Hippocampal formation (tissue), 2 donors: Measurements from ENCODE around the gene UBE2L3.
"Not testable (repeated sequence)": the region's sequence is repeated elsewhere in the genome, so short reads cannot be mapped to it uniquely, and the experiment has no call there.

ENCODE experiments used
- DNase-seq, 2 donors: peaks; one replicate each; lab custom pipeline; 2025; lab: John Stamatoyannopoulos, UW

Gene UBE2L3

DNA sequence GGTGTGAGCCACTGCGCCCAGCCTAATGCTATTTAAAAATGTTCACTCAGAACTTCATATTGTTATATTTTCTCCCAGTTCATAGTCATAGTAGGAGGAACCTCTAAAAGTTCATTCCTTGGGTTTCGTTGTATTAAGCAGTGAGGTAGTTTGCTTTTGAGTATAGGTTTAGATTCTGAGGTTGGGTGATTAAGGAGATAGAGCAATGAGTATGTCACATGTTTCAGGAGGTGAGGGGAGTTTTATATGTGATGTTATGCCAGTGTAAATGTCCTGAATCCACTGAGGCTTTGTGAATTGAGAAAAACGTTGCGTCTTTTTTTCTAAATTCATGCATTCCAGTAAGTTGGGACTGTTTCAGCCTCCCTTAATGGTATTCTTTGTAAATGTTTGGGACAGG is 4.2 kb downstream of the UBE2L3 start:
- no peak for DNase-seq

DNA sequence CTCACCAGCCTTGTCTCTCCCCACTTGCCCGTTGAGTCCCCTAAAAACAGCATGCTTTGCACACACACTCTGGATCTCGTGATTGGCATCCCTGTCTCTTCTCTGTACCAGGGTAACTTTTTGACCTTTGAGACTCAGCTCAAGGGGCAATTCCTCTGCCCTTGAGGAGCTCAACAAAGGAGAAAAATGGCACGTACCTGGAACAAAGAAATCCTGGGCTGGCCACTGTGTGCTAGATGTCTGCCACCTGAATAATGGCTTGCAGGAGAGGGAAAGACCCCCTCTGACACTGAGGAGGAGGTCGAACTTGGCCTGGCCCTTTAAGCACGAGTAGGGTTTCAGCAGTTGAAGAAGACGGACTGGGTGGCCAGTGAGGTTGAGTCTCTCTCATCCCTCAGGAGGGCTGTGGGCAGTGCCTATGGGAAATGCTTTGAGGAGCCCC is 5.8 kb downstream of the UBE2L3 start:
- DNase-seq = no peak

DNA sequence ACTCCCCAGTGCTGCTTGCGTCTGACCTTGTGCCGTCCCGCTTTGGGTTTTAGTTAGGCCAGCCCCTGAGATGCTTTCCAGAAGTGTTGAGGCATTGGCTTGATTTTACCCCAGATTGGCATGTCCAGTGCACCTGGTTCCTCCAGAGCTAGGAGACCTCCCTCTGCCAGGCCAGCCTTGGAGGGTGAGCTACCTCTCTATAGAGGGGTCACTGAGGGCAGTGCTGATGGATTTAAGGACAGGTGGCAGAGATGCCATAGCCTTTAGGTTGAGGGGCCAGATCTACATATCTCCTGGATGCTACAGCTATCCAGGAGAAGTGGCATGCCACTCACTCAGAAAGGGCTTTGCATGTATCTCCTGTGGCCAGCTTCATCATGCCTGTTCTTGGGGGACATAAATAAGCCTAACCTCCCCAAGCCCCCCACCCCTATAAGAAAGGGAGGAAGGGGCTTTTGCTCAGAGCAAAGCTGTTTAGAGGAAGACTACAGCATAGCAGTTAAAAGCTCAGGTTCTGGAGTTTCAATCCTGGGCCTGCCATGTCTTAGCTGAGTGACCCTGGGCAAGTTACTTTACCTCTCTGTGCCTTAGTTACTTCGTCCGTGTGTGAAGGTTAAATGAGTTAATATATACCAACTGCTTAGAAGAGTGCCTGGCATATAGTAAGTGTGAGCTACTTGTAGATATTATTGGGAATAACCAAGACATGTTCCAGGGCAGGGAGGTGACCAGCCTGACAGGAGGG is 6.4 kb downstream of the UBE2L3 start:
- DNase-seq = no peak

DNA sequence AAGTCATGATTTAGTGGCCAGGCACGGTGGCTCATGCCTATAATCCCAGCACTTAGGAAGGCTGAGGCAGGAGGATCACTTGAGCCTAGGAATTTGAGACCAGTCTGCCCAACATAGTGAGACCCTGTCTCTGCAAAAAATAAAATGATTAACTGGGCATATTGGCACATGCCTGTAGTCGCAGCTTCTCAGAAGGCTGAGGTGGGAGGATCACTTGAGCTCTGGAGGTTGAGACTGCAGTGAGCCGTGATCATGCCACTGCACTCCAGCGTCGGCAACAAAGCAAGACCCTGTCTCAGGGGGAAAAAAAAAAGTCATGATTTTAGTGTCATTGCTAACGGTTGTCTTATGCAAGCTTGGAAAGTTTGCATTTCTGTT is 11.9 kb downstream of the UBE2L3 start:
- DNase-seq = no peak

DNA sequence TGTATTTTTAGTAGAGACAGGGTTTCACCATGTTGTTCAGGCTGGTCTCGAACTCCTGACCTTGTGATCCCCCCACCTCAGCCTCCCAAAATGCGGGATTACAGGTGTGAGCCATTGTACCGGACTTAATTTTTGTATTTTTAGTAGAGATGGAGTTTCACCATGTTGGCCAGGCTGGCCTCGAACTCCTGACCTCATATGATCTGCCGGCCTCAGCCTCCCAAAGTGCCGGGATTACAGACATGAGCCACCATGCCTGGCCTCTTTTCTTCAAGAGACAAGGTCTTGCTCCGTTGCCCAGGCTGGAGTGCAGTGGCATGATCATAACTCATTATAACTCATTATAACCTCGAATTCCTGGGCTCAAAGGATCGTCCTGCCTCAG is 13.1 kb downstream of the UBE2L3 start:
- DNase-seq = not testable (repeated sequence)

DNA sequence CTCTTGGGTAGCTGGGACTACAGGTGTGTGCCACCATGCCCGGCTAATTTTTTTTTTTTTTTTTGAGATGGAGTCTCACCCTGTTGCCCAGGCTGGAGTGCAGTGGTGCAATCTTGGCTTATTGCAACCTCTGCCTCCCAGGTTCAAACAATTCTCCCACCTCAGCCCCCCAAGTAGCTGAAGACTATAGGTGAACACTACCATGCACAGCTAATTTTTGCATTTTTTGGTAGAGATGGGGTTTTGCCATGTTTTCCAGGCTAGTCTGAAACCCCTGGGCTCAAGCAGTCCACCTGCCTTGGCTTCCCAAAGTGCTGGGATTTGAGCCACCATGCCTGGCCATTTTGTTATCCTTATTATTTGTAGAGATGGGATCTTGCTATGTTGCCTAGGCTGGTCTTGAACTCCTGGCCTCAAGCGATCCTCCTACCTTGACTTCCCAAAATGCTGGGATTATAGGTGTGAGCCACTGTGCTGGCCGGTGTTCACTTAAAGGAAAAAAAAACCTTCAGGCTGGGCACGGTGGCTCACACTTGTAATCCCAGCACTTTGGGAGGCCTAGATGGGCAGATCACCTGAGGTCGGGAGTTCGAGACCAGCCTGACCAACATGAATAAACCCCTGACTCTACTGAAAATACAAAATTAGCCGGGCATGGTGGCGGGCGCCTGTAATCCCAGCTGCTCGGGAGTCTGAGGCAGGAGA is 13.6 kb downstream of the UBE2L3 start:
- DNase-seq = not testable (repeated sequence)

DNA sequence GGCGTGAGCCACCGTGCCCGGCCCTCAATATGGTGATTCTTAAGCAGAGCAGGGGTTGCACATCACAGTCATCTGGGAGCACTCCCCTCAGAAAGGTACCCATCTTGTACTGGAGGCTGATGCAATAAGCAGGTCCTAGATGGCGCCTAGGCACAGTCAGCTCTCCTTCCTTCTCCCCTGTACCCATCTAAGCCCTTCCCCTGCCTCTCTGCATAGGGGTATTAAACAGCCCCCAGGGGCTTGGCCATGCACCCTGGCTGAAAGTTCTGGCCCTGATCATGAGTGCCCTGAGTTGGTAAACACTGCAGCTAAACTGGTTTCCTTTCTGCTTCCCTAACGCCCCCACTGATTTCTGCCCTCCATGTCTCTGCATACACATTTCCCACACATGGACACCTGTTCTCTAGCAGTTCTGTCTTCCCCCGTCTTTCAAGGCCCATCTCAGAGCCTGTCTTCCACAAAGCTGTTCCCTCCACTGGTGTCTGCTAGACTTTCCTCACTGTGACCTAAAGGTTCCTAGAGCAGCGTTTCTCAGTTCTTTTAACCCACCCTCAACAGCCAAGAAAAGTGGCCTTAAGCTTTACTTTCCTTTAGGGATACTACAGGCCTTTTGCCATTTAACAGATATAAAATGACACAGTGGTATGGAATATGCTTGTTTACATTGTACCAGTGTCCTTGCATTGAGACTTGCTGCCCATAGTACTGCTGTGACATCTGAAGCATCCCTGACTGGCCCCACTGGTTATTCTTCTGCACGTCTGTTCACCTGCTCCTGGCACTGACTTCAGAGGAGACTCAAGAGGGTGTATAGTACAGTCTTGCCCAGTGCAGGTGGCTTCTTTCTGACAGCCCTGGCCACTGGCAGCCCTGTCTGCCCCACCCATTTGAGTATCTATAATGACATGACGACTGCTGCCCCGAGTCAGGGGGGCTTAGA is 15.6 kb downstream of the UBE2L3 start:
- DNase-seq = no peak

DNA sequence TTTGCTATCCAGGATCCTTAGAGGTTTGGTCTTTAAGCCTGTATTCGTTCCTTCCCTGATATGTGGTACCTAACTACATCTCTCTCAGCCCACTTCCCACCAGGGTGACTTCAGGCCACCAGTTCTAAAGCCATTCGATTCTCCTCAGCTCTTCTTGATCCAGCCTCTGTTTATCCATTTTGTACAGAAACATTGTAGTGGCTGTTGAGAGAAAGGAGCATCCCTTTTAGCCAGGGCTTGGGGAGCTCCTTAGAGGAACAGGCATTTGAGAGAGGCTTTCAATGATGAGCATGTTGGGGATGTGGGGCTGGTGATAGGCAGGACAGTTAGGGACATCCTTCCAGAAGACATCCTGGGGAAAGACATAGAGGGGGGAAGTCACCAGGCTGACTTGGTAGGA is 17.9 kb downstream of the UBE2L3 start:
- DNase-seq = no peak

DNA sequence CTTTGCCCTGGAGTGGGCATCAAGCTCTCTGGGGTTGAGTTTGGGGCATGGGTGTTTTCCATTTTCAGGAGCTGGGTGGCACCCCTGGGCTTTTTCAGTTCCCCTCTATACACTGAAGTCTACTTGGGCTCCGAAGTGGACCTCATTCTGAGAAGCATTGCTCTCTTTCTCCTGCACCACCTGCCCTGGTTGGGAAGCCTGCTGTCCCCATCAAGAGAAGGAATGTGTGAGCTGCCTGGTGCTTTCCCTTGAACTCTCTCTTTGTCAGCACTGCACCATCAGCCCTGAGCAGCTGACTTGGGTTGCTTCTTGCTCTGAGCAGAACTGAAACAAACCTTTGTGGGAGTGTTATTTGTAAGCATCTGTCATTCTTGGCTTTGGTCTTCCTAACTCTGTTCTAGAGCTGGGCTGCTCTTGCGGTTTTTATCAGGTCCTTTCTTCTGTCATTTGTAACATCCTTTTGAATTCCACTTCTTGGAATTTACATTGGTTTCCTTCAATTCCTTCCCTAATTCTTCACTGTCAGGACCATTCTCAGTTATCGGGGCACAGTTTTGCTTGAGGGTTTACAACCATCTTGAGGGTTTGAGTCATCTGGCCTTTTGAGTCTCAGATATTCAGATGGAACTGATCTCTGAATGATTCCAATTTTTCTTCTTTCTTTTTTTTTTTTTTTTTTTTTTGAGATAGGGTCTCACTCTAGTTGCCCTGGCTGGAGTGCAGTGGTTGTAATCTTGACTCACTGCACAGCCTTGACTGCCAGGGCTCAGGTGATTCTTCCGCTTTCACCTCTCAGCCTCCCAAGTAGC is 20.5 kb downstream of the UBE2L3 start:
- DNase-seq = peak; percentile 54 to 62

DNA sequence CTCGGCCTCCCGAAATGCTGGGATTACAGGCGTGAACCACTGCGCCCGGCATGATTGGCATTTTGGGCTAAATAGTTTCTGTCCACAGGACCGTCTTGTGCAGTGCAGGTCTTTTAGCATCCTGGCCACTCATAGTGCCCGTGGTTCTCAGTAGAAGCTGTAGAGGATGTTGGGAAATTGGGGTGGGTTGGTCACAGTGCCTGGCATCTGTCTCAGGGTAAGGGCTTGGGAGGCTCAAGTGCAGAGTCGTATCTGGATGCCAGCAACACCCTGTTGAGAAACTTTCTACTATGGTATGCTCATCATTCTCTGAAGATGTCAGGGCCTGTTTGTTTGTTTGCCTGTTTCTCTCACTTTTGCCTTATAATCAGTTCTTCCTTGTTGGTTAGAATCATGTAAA is 21.9 kb downstream of the UBE2L3 start:
- no peak for DNase-seq

DNA sequence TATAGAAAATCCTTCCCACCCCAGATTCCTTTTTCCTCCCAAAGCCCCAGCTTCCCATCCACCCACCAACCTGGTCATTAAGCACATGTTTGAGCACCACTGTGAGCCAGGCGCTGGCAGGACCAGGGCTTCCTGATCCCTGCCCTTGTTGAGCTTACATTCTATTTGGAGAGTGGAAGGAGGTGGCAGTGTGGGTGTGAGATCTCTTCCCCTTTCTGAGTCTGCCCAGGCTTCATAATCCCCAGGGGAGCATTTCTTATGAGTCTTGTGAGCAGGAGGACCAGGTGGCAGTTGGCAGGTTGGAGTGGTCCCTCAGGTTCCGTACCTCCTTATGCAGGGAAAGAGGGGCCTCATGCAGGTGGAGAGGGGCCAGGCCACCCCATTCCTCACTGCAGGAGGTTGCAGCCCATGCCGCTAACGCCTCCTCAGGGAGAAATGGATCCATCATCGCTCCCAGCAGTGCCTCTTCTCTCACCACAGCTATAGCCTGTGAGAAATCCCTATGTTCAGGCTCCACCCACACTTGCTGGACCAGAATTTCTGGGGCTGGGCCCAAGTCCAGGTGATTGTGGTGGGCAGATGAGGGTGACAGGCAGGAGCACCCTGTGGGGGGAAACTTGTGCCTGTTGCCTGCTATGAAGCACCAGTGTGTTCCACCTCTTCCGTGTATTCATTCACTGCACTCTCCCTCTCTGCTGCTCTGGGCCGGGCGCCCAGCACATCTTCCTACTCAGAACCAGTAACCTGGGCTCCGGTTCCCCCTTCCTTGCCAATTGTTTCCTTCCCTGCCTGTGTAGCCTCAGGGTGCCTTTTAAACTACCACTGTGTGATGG is 23.5 kb downstream of the UBE2L3 start:
- peak in 1 of 2 donors; percentile 40 for DNase-seq

DNA sequence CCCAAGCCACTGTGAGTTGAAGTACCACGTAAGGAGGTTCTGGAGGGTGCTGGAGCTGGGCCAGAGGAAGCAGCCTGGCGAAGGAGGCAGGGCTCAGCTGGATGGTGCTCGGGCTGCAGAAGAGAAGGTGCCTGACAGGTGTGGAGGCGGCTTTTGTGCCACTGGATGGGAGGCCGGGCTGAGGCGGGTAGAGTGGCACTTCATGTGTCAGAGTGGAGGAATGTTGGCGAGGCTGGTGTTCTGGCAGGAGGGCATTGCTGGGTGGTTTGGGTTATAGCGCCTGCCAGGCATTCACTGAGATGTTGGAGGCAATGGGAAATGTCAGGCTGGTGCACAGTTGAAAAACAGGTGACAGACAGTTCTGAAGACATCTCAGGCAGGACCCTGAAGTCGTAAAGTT is 24.2 kb downstream of the UBE2L3 start:
- no peak for DNase-seq

DNA sequence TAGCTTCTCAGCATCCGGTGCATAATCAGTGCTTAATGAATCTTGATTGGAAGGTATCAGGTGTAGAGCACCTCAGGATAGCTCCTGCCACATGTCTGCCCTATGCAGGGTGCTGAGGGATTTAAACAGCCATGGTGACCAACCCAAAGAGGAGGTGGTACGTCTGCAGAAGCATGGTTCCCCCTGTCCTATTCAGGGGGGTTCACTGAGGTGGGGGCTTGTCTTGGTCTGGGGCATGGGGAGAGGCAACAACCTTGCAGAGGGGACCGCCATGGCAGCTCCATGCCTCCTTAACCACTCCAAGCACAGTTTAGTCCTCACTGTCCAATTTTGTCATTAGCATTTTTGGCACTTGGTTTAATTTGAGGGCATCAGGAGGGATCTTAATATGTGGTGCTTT is 24.9 kb downstream of the UBE2L3 start:
- DNase-seq = no peak

DNA sequence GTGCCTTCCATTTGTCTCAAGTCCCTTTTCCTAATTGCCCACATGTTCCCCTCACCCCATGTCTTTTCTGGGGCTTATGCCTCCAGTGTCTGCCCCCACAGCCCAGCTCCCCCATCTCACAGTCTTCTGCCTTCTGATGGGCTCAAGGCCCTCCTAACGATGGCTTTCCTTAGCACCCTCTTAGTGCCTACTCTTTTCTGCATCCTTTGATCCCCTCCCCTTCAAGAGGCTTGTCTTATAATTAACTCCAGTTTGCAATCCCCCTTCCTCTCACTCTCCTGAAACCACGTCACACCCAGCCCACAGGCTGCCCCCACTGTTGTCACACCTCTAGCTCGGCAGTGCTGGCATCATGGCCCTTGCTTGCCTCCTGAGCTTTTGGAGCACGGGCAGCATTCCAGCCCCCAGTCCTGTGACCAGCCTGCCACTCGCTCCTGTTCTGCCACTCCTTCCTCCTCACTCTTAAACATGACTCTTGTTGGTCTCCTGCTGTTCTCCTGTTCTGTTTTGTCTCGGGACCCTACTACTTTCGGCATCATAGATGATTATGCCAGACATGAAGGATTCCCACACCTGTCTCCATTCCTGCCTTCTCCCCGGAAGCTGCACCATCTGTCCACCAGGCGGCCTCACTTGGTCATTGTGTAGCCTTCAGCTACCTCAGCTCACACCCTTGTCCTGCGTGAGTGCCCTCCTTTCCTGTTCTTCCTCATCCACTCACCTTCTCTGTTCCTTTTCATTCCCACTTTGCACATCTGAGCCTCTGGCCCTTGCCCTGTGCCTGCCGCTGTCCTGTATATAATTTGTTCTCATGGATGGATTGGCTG is 26.1 kb downstream of the UBE2L3 start:
- DNase-seq = no peak

DNA sequence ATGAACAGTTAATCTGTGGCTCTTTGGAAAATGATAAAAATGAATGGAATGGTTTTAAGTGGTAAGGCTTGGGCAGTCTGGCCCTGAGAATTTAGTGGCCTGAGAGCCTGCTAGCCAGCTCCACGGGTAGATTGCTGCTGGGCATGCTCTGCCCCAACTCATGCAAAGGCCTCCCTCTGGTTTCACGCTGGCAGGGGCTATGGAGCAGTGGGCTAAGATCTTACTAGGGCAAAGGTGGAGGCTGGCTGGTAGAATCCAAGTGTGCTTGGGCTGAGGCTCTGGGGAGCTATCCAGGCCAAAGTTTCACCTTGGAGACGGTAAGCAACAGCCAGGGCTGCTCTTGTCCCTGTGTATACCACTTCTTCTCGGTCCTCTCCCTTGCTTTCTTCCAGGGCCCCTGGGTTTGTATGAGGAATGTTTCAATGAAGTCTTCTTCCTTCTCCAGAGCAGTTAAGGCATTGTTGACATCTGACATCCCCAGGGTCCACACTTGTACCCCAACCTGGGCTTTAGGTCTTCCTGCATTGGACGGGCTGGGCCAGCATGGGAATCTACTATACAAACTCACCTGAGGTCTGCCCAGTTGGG is 27.4 kb downstream of the UBE2L3 start:
- DNase-seq = peak in 1 of 2 donors; percentile 32

DNA sequence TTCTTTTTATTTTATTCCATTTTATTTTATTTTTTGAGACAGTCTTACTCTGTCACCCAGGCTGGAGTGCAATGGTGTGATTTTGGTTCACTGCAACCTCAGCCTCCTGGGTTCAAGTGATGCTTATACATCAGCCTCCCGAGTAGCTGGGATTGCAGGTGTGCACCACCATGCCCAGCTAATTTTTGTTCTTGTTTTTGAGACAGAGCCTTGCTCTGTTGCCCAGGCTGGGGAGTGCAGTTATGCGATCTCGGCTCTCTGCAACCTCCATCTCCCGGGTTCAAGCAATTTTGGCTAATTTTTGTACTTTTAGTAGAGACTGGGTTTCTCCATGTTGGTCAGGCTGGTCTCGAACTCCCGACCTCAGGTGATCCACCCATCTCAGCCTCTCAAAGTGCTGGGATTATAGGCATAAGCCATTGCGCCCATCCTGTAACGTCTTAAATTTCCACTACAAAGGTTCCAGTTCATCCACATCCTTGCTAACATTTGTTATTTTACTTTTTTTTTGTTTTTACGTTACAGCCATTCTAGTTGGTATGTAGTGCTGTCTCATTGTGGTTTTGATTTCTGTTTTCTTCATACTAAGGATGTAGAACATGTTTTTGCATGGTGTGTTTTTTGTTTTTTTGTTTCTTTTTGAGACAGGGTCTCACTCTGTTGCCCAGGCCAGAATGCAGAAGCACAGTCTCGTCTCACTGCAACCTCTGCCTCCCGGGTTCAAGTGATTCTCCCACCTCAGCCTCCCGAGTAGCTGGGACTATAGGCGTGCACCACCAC is 29.0 kb downstream of the UBE2L3 start:
- not testable (repeated sequence) for DNase-seq

DNA sequence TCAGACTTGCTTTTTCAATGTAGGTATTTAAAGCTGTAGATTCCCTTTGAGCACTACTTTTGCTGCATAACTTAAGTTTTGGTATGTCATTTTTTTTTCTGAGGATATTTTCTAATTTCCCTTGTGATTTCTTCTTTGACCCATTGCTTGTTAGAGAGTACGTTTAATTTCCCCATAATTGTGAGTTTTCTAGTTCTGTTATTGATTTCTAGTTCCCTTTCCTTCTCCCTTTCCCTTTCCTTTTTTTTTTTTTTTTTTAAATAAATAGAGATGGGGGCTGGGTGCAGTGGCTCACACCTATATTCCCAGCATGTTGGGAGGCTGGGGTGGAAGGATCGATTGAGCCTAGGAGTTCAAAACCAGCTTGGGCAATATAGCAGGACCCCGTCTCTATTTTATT is 30.8 kb downstream of the UBE2L3 start:
- DNase-seq = no peak

DNA sequence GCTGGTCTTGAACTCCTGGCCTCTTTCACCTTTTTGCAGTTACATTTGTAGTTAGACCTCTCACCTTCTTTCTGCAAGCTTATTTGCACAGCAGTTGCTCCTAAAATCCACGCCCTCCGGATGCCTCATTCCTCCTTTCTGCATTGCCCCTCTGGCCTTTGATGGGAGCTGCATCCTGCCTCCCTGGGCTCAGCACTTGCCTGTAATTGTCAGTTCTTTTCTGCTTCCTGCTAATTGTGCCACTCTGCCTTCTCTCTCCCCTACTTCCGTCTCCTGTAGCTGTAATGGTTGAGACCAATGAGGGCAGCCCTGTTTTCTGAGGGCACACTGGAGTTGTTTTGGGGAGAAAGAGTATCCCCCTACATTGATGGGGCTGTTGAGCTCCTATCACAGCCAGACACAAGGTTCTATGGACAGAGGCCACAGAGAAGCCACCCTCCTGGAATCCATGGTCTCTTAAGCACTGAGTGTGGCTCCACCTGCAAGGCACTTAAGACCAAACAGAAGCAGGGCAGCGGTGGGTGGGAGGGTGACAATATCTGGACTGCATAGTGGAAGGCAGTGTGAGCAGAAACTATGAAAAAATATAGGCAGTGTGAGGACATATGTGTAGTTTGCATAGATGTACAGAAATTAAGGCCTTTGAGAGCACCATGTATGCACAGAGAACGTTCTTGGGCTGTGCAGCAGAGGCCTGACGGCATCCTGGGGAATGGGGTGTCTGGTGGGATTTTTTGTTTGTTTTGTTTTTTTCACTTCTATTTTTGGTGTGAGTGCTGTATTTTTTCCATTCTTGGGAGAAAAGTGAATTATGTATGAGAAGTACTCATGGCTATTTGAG is 31.8 kb downstream of the UBE2L3 start:
- DNase-seq = no peak
